AG09319 (cell line): Measurements from ENCODE around the gene PIWIL4.
A peak's percentile ranks its signal among the peaks of the same experiment; 100 is the strongest.

Source experiments
- DNase-seq: peaks from one replicate; pipeline ENCODE4 v3.0.0-alpha.2; 2010; ENCODE audit warnings: low read depth; ENCODE audit errors: extremely low read depth
- CTCF ChIP-seq: IDR thresholded peaks from 2 replicates; pipeline ENCODE4 v1.5.1; 2011; ENCODE audit warnings: low read depth, mild to moderate bottlenecking, inconsistent platforms, low read length, moderate library complexity

The PIWIL4 gene

GRCh38 chr11:94629741-94630140, 62.6 kb downstream of the PIWIL4 start:
- DNase-seq, result no peak
- TF ChIP-seq CTCF, result no peak

- TF ChIP-seq CTCF, result no peak
- no peak for DNase-seq
Observed at GRCh38 chr11:94630221-94630620, 63.1 kb downstream of the PIWIL4 start.

- no peak for DNase-seq
- no peak for TF ChIP-seq CTCF
Observed at GRCh38 chr11:94632356-94632755, 65.2 kb downstream of the PIWIL4 start.

GRCh38 chr11:94635072-94635471, 67.9 kb downstream of the PIWIL4 start:
- no peak for TF ChIP-seq CTCF
- no peak for DNase-seq

- TF ChIP-seq CTCF, result no peak
- no peak for DNase-seq
Observed at GRCh38 chr11:94636388-94636949, 69.3 kb downstream of the PIWIL4 start.

- no peak for TF ChIP-seq CTCF
- no peak for DNase-seq
Observed at GRCh38 chr11:94638301-94638901, 71.2 kb downstream of the PIWIL4 start.

GRCh38 chr11:94638902-94639373, 71.8 kb downstream of the PIWIL4 start:
- no peak for TF ChIP-seq CTCF
- peak; percentile 2 for DNase-seq
